ENCODE results near the gene DVL2.

Gene DVL2

DNA sequence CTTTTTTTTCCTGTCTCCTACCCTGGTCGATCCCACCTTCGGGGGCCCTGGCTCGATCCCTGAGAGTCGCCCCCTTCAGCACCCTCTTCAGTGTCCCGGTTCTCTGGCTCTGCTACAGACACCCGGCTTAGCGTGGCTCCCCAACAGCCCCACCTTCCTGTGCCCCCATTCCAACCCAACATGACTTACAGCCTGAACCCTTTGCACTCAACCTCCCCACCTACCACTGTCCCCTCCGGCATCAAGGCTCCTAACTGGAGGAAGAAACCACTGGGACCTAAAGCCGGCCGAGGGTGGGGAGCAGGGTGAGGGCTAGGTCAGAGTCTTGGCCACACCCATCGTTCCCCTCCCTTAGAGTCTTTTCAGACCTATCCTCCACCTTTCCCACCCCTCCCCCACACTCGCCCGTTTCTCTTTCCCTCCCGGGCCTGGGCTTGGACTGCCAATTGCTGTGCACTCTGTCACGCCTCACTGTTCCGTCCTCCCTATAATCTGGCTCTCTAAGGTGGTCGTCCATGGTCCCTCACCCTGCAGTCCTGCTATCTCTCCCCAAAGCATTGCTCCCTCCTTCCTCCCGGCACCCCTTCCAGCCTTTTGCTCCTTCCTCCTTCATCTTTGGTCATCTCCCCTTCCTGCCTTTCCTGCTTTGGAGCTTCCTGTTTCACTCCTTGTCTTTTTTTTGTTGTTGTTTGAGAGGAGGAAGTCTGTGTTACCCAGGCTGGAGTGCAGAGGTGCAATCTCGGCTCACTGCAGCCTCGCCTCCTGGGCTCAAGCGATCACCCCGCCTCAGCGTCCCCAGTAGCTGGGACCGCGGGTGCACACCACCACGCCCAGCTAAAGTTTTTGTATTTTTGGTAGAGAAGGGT lies 28.9 kb upstream of the DVL2 start:
- H3K9me2 ChIP-seq (replicated peaks; ENCODE audit: insufficient read depth, low read length), result no peaks in the 10 kb centered on the region
- no peaks in the 10 kb centered on the region for H3K27me3 ChIP-seq (ENCODE audit: low read length)
- H2AFZ ChIP-seq (ENCODE audit: low read depth, low read length, severe bottlenecking), result no peak overlapping the region
- no peak for TF ChIP-seq EZH2phosphoT487 (conservative IDR thresholded peaks at IDR 0.05; ENCODE audit: low read length)
- TF ChIP-seq, protein P1, sequence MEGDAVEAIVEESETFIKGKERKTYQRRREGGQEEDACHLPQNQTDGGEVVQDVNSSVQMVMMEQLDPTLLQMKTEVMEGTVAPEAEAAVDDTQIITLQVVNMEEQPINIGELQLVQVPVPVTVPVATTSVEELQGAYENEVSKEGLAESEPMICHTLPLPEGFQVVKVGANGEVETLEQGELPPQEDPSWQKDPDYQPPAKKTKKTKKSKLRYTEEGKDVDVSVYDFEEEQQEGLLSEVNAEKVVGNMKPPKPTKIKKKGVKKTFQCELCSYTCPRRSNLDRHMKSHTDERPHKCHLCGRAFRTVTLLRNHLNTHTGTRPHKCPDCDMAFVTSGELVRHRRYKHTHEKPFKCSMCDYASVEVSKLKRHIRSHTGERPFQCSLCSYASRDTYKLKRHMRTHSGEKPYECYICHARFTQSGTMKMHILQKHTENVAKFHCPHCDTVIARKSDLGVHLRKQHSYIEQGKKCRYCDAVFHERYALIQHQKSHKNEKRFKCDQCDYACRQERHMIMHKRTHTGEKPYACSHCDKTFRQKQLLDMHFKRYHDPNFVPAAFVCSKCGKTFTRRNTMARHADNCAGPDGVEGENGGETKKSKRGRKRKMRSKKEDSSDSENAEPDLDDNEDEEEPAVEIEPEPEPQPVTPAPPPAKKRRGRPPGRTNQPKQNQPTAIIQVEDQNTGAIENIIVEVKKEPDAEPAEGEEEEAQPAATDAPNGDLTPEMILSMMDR (IDR thresholded peaks at IDR 0.05; ENCODE audit: insufficient read depth, low read length, poor library complexity, severe bottlenecking), result no peak
- H3K9ac ChIP-seq (ENCODE audit: low read length), result no peak overlapping the region
- H3K9me3 ChIP-seq (ENCODE audit: insufficient read depth, low read length), result no peaks in the 10 kb centered on the region
- H3K79me2 ChIP-seq (ENCODE audit: insufficient read depth, low read length), result no peaks in the 10 kb centered on the region
- H4K20me1 ChIP-seq (ENCODE audit: low read depth, low read length), result no peaks in the 10 kb centered on the region
- H3F3A ChIP-seq (ENCODE audit: insufficient read depth), result no peaks in the 10 kb centered on the region
- H3K36me3 ChIP-seq (ENCODE audit: low read length), result 0 out of 2 replicates have a peak, but pooled peaks cover 2% of the 10 kb centered on the region
- H3K27ac ChIP-seq (ENCODE audit: low read depth, low read length), result no peak overlapping the region
- H3K4me3 ChIP-seq (ENCODE audit: insufficient read depth, low read length, poor library complexity, severe bottlenecking), result no peak overlapping the region
- no peak overlapping the region for H3K4me2 ChIP-seq (ENCODE audit: low read depth, low read length, poor library complexity, severe bottlenecking)

DNA sequence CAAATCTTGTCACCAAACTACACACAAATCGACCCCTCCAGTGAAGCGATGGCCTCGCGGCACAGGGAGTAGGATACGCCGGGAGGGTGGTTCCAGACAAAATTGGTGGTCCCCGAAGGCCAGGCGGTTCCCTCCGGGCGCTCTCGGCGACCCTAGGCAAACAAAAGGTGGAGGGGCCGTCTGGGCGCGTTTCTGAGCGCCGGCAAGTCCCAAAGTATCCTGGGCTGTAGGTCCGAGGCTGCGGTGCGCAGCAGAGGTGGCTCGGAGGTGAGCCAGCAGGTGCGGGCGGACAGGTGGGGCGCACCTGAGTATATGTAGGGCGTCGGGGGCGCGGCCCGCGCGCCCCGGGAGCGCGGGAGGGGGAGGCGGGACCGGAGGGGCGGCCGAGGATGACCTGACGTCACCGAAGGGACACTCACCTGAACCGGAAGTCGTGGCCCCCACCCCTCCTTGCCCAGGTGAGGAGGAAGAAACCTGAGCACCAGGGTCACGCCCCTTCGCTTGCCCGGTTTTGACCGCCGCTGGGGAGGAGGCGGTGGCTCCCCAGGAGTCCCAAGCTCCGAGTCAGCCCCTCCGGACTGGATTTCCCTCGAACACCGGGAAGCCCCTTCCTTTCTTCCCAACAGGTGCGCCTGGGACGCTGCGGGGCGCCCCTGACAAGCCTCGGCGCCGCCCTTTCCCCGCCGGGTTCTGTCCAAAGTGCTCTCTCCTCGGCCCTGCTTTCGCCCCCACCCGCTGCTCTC lies 28.0 kb upstream of the DVL2 start, which contains the start of gene CLDN7:
CLDN7 (minus strand) TSS at position 287 of the 743 bp plus-strand sequence. CDS start 435 bp downstream, outside the sequence.
- TF ChIP-seq, protein P1 (IDR thresholded peaks at IDR 0.05; ENCODE audit: insufficient read depth, low read length, poor library complexity, severe bottlenecking), result no peak
- TF ChIP-seq EZH2phosphoT487 (conservative IDR thresholded peaks at IDR 0.05; ENCODE audit: low read length), result no peak
- no peaks in the 10 kb centered on the region for H3K27me3 ChIP-seq (ENCODE audit: low read length)
- no peak within 1 kb of the TSS for H3K27ac ChIP-seq (ENCODE audit: low read depth, low read length)
- no peaks in the 10 kb centered on the region for H4K20me1 ChIP-seq (ENCODE audit: low read depth, low read length)
- no peak within 1 kb of the TSS for H3K9ac ChIP-seq (ENCODE audit: low read length)
- no peak within 1 kb of the TSS for H3K4me2 ChIP-seq (ENCODE audit: low read depth, low read length, poor library complexity, severe bottlenecking)
- no peaks in the 10 kb centered on the region for H3K9me2 ChIP-seq (replicated peaks; ENCODE audit: insufficient read depth, low read length)
- no peak within 1 kb of the TSS for H3K4me3 ChIP-seq (ENCODE audit: insufficient read depth, low read length, poor library complexity, severe bottlenecking)
- H3F3A ChIP-seq (ENCODE audit: insufficient read depth), result no peaks in the 10 kb centered on the region
- H3K36me3 ChIP-seq (ENCODE audit: low read length), result 0 out of 2 replicates have a peak, but pooled peaks cover 2% of the 10 kb centered on the region
- no peak within 1 kb of the TSS for H2AFZ ChIP-seq (ENCODE audit: low read depth, low read length, severe bottlenecking)
- no peaks in the 10 kb centered on the region for H3K9me3 ChIP-seq (ENCODE audit: insufficient read depth, low read length)
- no peaks in the 10 kb centered on the region for H3K79me2 ChIP-seq (ENCODE audit: insufficient read depth, low read length)

DNA sequence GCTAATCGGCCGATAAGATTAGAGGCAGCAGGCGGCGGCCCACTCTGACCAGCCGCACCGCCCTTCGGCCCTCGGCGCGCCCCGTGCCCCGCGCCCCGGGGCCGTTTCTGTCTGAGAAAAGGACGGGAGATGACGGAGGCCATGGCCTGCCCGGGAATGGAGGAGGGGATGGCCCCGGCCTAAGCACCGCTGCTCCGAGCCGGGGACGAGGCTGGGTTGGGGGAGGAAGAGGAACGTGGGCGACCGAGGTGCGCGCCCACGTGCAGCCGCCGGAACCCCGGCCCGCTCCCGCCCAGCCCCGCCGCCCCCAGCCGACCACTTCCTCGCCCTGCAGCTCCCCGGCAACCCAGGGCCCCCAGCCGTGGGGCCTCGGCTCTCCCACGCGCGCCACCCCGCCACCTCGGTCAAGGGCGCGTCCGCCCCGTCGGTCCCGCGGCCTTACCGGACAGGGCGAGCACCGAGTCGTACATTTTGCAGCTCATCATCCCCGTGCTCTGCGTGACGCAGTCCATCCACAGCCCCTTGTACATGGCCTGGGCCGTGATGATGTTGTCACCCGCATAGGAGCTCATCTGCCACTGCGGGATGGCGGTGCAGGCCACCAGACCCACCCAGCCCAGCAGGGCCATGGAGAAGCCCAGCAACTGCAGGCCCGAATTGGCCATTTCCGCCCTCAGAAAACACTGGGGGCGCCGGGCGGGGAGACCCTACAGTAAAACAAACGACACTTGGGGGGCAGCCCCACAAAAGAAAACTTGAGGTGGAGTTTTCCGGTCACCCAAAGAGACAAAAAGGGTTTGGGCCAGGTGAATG lies 27.3 kb upstream of the DVL2 start:
- TF ChIP-seq, protein P1 (IDR thresholded peaks at IDR 0.05; ENCODE audit: insufficient read depth, low read length, poor library complexity, severe bottlenecking), result no peak
- TF ChIP-seq EZH2phosphoT487 (conservative IDR thresholded peaks at IDR 0.05; ENCODE audit: low read length), result no peak

More for the DNA sequence above, 27.3 kb upstream of the DVL2 start:
- no peaks in the 10 kb centered on the region for H3K9me2 ChIP-seq (replicated peaks; ENCODE audit: insufficient read depth, low read length)
- H3K4me2 ChIP-seq (ENCODE audit: low read depth, low read length, poor library complexity, severe bottlenecking), result no peak overlapping the region
- H3K9me3 ChIP-seq (ENCODE audit: insufficient read depth, low read length), result no peaks in the 10 kb centered on the region
- H3K9ac ChIP-seq (ENCODE audit: low read length), result no peak overlapping the region
- no peaks in the 10 kb centered on the region for H3F3A ChIP-seq (ENCODE audit: insufficient read depth)
- 0 out of 2 replicates have a peak, but pooled peaks cover 2% of the 10 kb centered on the region for H3K36me3 ChIP-seq (ENCODE audit: low read length)
- H4K20me1 ChIP-seq (ENCODE audit: low read depth, low read length), result no peaks in the 10 kb centered on the region
- no peak overlapping the region for H3K4me3 ChIP-seq (ENCODE audit: insufficient read depth, low read length, poor library complexity, severe bottlenecking)
- no peak overlapping the region for H3K27ac ChIP-seq (ENCODE audit: low read depth, low read length)
- H3K27me3 ChIP-seq (ENCODE audit: low read length), result no peaks in the 10 kb centered on the region
- no peak overlapping the region for H2AFZ ChIP-seq (ENCODE audit: low read depth, low read length, severe bottlenecking)
- H3K79me2 ChIP-seq (ENCODE audit: insufficient read depth, low read length), result no peaks in the 10 kb centered on the region
